ENCODE data around the gene CDHR1.

The CDHR1 gene

GRCh38 chr10:84198206-84198915 is 4.0 kb downstream of the CDHR1 start:
- H3K9me3 ChIP-seq (ENCODE audit: control insufficient read depth, low read length): no peaks in the 10 kb centered on the region
- no peak for DNase-seq

GRCh38 chr10:84200537-84201243 is 6.4 kb downstream of the CDHR1 start:
- Histone ChIP-seq H3K9me3 (ENCODE audit: control insufficient read depth, low read length) (no peaks in the 10 kb centered on the region), H3K36me3 (ENCODE audit: control insufficient read depth in 1 of 2, insufficient read depth in 2 of 2, low read depth in 1 of 2, low read length in 2 of 2) (no peaks in the 10 kb centered on the region), H4K8ac (ENCODE audit: low read length) (no peak overlapping the region), H3K27me3 (ENCODE audit: control insufficient read depth in 1 of 2, insufficient read depth in 1 of 2, low read length in 2 of 2) (peaks cover 14 to 64% of the 10 kb centered on the region in 2 experiments), H3K4ac (ENCODE audit: low read depth in 1 of 2, low read length in 2 of 2) (no peak overlapping the region), H2BK120ac (ENCODE audit: low read depth, low read length) (no peak overlapping the region), H3K27ac (ENCODE audit: low read length, poor library complexity, severe bottlenecking) (no peak overlapping the region), H3K14ac (ENCODE audit: low read length in 2 of 2) (no peak overlapping the region), H3K4me1 (ENCODE audit: control insufficient read depth, insufficient read depth, low read depth, low read length) (peaks cover 5% of the 10 kb centered on the region), H2AK5ac (ENCODE audit: low read length, severe bottlenecking) (no peak overlapping the region), H3K9ac (ENCODE audit: low read length) (no peak overlapping the region), H3K4me2 (ENCODE audit: low read length, poor library complexity, severe bottlenecking) (no peak overlapping the region), H2BK12ac (ENCODE audit: low read length in 2 of 2) (no peak overlapping the region), H2BK5ac (ENCODE audit: low read depth, low read length, poor library complexity, severe bottlenecking) (no peak overlapping the region), H3K79me1 (replicated peaks; ENCODE audit: low read length, poor library complexity, severe bottlenecking) (no peaks in the 10 kb centered on the region), H3K4me3 (ENCODE audit: insufficient read depth in 1 of 2, low read depth in 1 of 2, low read length in 2 of 2) (no peak overlapping the region), H3K23ac (ENCODE audit: low read length in 2 of 2) (no peak overlapping the region), H2AFZ (ENCODE audit: low read depth, low read length) (no peak overlapping the region), H3K18ac (ENCODE audit: low read depth in 1 of 2, low read length in 2 of 2) (no peak overlapping the region), H4K91ac (ENCODE audit: low read length) (no peak overlapping the region), H2BK15ac (ENCODE audit: low read depth, poor library complexity, severe bottlenecking) (no peak overlapping the region)
- DNase-seq: no peak
- WGBS: 72% methylated on average over 10 of the region's 11 CpGs

More at GRCh38 chr10:84198206-84198915, 4.0 kb downstream of the CDHR1 start:
- Histone ChIP-seq H2BK120ac (ENCODE audit: low read depth, low read length) (no peak overlapping the region), H3K79me1 (replicated peaks; ENCODE audit: low read length, poor library complexity, severe bottlenecking) (no peaks in the 10 kb centered on the region), H3K14ac (ENCODE audit: low read length in 2 of 2) (no peak overlapping the region), H3K27me3 (ENCODE audit: control insufficient read depth in 1 of 2, insufficient read depth in 1 of 2, low read length in 2 of 2) (peaks cover 34 to 80% of the 10 kb centered on the region in 2 experiments), H3K23ac (ENCODE audit: low read length in 2 of 2) (no peak overlapping the region), H3K4me1 (ENCODE audit: control insufficient read depth, insufficient read depth, low read depth, low read length) (peaks cover 21% of the 10 kb centered on the region), H4K8ac (ENCODE audit: low read length) (no peak overlapping the region), H3K4me2 (ENCODE audit: low read length, poor library complexity, severe bottlenecking) (no peak overlapping the region), H2BK15ac (ENCODE audit: low read depth, poor library complexity, severe bottlenecking) (no peak overlapping the region), H3K4ac (ENCODE audit: low read depth in 1 of 2, low read length in 2 of 2) (no peak overlapping the region), H3K27ac (ENCODE audit: low read length, poor library complexity, severe bottlenecking) (no peak overlapping the region), H3K36me3 (ENCODE audit: control insufficient read depth in 1 of 2, insufficient read depth in 2 of 2, low read depth in 1 of 2, low read length in 2 of 2) (no peaks in the 10 kb centered on the region), H4K91ac (ENCODE audit: low read length) (no peak overlapping the region), H2AK5ac (ENCODE audit: low read length, severe bottlenecking) (no peak overlapping the region), H2BK5ac (ENCODE audit: low read depth, low read length, poor library complexity, severe bottlenecking) (no peak overlapping the region), H2AFZ (ENCODE audit: low read depth, low read length) (no peak overlapping the region), H2BK12ac (ENCODE audit: low read length in 2 of 2) (no peak overlapping the region), H3K18ac (ENCODE audit: low read depth in 1 of 2, low read length in 2 of 2) (no peak overlapping the region), H3K4me3 (ENCODE audit: insufficient read depth in 1 of 2, low read depth in 1 of 2, low read length in 2 of 2) (no peak overlapping the region), H3K9ac (ENCODE audit: low read length) (no peak overlapping the region)
- WGBS: 86% methylated on average over 7 of the region's 7 CpGs

DNA sequence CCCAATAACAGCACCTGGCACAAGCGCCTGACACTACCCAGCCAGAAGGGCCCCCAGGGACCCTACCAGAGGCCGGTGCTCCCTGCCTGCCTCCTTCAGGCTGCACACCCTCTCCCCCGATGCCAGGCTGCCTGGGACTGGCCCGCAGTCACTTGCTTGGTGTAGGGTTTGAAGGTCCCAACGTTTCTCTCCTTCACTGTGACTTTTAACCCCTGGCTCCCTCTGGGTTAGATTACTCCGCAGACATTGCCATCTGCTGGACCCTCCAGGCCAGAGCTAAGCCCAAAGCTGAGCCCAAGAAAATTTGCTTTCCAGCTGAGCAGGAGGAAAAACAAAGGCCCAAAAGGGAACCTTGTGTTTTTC is 6.9 kb downstream of the CDHR1 start:
- Histone ChIP-seq H3K27ac (ENCODE audit: low read length, poor library complexity, severe bottlenecking) (no peak overlapping the region), H4K91ac (ENCODE audit: low read length) (no peak overlapping the region), H3K23ac (ENCODE audit: low read length in 2 of 2) (no peak overlapping the region), H3K4ac (ENCODE audit: low read depth in 1 of 2, low read length in 2 of 2) (no peak overlapping the region), H3K4me3 (ENCODE audit: insufficient read depth in 1 of 2, low read depth in 1 of 2, low read length in 2 of 2) (no peak overlapping the region), H3K27me3 (ENCODE audit: control insufficient read depth in 1 of 2, insufficient read depth in 1 of 2, low read length in 2 of 2) (peaks cover 9 to 60% of the 10 kb centered on the region in 2 experiments), H2AK5ac (ENCODE audit: low read length, severe bottlenecking) (no peak overlapping the region), H2BK120ac (ENCODE audit: low read depth, low read length) (no peak overlapping the region), H3K9ac (ENCODE audit: low read length) (no peak overlapping the region), H3K36me3 (ENCODE audit: control insufficient read depth in 1 of 2, insufficient read depth in 2 of 2, low read depth in 1 of 2, low read length in 2 of 2) (no peaks in the 10 kb centered on the region), H3K79me1 (replicated peaks; ENCODE audit: low read length, poor library complexity, severe bottlenecking) (no peaks in the 10 kb centered on the region), H3K18ac (ENCODE audit: low read depth in 1 of 2, low read length in 2 of 2) (no peak overlapping the region), H4K8ac (ENCODE audit: low read length) (no peak overlapping the region), H3K14ac (ENCODE audit: low read length in 2 of 2) (no peak overlapping the region), H2BK15ac (ENCODE audit: low read depth, poor library complexity, severe bottlenecking) (no peak overlapping the region), H2BK5ac (ENCODE audit: low read depth, low read length, poor library complexity, severe bottlenecking) (no peak overlapping the region), H3K4me2 (ENCODE audit: low read length, poor library complexity, severe bottlenecking) (no peak overlapping the region), H3K4me1 (ENCODE audit: control insufficient read depth, insufficient read depth, low read depth, low read length) (peaks cover under 1% of the 10 kb centered on the region), H2BK12ac (ENCODE audit: low read length in 2 of 2) (no peak overlapping the region), H2AFZ (ENCODE audit: low read depth, low read length) (no peak overlapping the region), H3K9me3 (ENCODE audit: control insufficient read depth, low read length) (no peaks in the 10 kb centered on the region)
- DNase-seq: no peak
- 73% methylated on average over 6 of the region's 6 CpGs for WGBS

DNA sequence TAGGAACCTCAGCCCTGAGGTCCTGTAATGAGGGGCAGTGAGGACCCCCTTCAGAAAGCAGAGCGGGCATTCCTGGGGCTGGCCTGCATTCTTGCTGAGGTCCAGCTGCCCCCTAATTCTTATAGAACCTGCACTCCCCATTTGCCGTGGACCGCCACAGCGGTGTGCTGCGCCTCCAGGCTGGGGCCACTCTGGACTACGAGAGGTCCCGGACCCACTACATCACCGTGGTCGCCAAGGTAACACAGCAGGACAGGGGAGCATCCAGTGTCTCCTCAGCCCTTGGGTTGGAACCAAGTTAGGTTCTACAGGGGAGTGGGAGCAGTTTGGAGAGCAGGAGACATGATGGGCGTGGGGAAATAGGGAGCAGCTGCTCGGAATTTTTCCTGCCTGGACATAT is 7.3 kb downstream of the CDHR1 start:
- Histone ChIP-seq H3K9ac (ENCODE audit: low read length) (no peak overlapping the region), H4K91ac (ENCODE audit: low read length) (no peak overlapping the region), H2BK5ac (ENCODE audit: low read depth, low read length, poor library complexity, severe bottlenecking) (no peak overlapping the region), H2AFZ (ENCODE audit: low read depth, low read length) (no peak overlapping the region), H3K4me1 (ENCODE audit: control insufficient read depth, insufficient read depth, low read depth, low read length) (no peaks in the 10 kb centered on the region), H4K8ac (ENCODE audit: low read length) (no peak overlapping the region), H2AK5ac (ENCODE audit: low read length, severe bottlenecking) (no peak overlapping the region), H3K4me3 (ENCODE audit: insufficient read depth in 1 of 2, low read depth in 1 of 2, low read length in 2 of 2) (no peak overlapping the region), H3K9me3 (ENCODE audit: control insufficient read depth, low read length) (no peaks in the 10 kb centered on the region), H3K27ac (ENCODE audit: low read length, poor library complexity, severe bottlenecking) (no peak overlapping the region), H2BK15ac (ENCODE audit: low read depth, poor library complexity, severe bottlenecking) (no peak overlapping the region), H3K36me3 (ENCODE audit: control insufficient read depth in 1 of 2, insufficient read depth in 2 of 2, low read depth in 1 of 2, low read length in 2 of 2) (no peaks in the 10 kb centered on the region), H3K14ac (ENCODE audit: low read length in 2 of 2) (no peak overlapping the region), H3K79me1 (replicated peaks; ENCODE audit: low read length, poor library complexity, severe bottlenecking) (no peaks in the 10 kb centered on the region), H3K18ac (ENCODE audit: low read depth in 1 of 2, low read length in 2 of 2) (no peak overlapping the region), H3K27me3 (ENCODE audit: control insufficient read depth in 1 of 2, insufficient read depth in 1 of 2, low read length in 2 of 2) (peaks cover 6 to 58% of the 10 kb centered on the region in 2 experiments), H3K4ac (ENCODE audit: low read depth in 1 of 2, low read length in 2 of 2) (no peak overlapping the region), H2BK120ac (ENCODE audit: low read depth, low read length) (no peak overlapping the region), H3K4me2 (ENCODE audit: low read length, poor library complexity, severe bottlenecking) (no peak overlapping the region), H3K23ac (ENCODE audit: low read length in 2 of 2) (no peak overlapping the region), H2BK12ac (ENCODE audit: low read length in 2 of 2) (no peak overlapping the region)
- no peak for DNase-seq
- 88% methylated on average over 11 of the region's 11 CpGs for WGBS
